Measurements from ENCODE around the gene TM2D3.
"Not testable (repeated sequence)": the region's sequence is repeated elsewhere in the genome, so short reads cannot be mapped to it uniquely, and the experiment has no call there.

The TM2D3 gene

DNA sequence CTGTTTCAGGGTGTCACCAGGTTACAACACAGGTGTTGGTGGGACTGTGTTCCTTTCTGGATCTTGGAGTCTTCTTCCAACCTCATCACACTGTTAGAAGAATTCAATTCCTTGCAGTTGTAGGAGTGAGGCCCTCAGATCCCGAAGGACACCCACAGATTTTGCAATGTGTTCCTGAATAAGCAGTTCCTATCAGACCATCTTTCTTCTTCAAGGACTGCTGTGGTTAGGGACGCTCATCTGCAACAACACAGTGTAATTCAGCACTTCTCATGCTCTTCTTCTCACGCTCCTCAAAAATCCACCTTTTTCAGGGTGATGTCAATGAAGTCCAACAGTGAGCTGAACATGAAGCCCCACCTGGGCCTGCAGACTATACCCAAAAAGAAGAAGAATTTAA lies 18.8 kb downstream of the TM2D3 start:
- no peak for DNase-seq (ENCODE audit: low read depth in 1 of 2, low spot score in 1 of 2)
- H3K4me3 ChIP-seq (replicated peaks; ENCODE audit: insufficient read depth, low read length), result no peak overlapping the region
- no peak for TF ChIP-seq GABPA (IDR thresholded peaks at IDR 0.05; ENCODE audit: low read depth)
- no peak for TF ChIP-seq POLR2AphosphoS5 (IDR thresholded peaks at IDR 0.05; ENCODE audit: low read depth)
- TF ChIP-seq, protein P1, sequence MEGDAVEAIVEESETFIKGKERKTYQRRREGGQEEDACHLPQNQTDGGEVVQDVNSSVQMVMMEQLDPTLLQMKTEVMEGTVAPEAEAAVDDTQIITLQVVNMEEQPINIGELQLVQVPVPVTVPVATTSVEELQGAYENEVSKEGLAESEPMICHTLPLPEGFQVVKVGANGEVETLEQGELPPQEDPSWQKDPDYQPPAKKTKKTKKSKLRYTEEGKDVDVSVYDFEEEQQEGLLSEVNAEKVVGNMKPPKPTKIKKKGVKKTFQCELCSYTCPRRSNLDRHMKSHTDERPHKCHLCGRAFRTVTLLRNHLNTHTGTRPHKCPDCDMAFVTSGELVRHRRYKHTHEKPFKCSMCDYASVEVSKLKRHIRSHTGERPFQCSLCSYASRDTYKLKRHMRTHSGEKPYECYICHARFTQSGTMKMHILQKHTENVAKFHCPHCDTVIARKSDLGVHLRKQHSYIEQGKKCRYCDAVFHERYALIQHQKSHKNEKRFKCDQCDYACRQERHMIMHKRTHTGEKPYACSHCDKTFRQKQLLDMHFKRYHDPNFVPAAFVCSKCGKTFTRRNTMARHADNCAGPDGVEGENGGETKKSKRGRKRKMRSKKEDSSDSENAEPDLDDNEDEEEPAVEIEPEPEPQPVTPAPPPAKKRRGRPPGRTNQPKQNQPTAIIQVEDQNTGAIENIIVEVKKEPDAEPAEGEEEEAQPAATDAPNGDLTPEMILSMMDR (IDR thresholded peaks at IDR 0.05; ENCODE audit: insufficient read depth, low read length), result no peak
- no peak for TF ChIP-seq SPI1 (IDR thresholded peaks at IDR 0.05; ENCODE audit: borderline replicate concordance, low read depth)
- TF ChIP-seq, protein P2, sequence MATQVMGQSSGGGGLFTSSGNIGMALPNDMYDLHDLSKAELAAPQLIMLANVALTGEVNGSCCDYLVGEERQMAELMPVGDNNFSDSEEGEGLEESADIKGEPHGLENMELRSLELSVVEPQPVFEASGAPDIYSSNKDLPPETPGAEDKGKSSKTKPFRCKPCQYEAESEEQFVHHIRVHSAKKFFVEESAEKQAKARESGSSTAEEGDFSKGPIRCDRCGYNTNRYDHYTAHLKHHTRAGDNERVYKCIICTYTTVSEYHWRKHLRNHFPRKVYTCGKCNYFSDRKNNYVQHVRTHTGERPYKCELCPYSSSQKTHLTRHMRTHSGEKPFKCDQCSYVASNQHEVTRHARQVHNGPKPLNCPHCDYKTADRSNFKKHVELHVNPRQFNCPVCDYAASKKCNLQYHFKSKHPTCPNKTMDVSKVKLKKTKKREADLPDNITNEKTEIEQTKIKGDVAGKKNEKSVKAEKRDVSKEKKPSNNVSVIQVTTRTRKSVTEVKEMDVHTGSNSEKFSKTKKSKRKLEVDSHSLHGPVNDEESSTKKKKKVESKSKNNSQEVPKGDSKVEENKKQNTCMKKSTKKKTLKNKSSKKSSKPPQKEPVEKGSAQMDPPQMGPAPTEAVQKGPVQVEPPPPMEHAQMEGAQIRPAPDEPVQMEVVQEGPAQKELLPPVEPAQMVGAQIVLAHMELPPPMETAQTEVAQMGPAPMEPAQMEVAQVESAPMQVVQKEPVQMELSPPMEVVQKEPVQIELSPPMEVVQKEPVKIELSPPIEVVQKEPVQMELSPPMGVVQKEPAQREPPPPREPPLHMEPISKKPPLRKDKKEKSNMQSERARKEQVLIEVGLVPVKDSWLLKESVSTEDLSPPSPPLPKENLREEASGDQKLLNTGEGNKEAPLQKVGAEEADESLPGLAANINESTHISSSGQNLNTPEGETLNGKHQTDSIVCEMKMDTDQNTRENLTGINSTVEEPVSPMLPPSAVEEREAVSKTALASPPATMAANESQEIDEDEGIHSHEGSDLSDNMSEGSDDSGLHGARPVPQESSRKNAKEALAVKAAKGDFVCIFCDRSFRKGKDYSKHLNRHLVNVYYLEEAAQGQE (IDR thresholded peaks at IDR 0.05; ENCODE audit: insufficient replicate concordance, low read depth), result no peak
- H3K27me3 ChIP-seq (ENCODE audit: insufficient read depth, poor library complexity, severe bottlenecking), result no peaks in the 10 kb centered on the region
- no peak overlapping the region for H3K27ac ChIP-seq (replicated peaks)

DNA sequence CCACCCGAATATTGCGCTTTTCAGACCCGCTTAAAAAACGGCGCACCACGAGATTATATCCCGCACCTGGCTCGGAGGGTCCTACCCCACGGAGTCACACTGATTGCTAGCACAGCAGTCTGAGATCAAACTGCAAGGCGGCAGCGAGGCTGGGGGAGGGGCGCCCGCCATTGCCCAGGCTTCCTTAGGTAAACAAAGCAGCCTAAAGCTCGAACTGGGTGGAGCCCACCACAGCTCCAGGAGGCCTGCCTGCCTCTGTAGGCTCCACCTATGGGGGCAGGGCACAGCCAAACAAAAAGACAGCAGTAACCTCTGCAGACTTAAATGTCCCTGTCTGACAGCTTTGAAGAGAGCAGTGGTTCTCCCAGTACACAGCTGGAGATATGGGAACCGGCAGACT lies 25.5 kb downstream of the TM2D3 start:
- H3K27me3 ChIP-seq (ENCODE audit: insufficient read depth, poor library complexity, severe bottlenecking); DNase-seq (ENCODE audit: low read depth in 1 of 2, low spot score in 1 of 2); H3K4me3 ChIP-seq (replicated peaks; ENCODE audit: insufficient read depth, low read length); H3K27ac ChIP-seq (replicated peaks): not testable (repeated sequence)

DNA sequence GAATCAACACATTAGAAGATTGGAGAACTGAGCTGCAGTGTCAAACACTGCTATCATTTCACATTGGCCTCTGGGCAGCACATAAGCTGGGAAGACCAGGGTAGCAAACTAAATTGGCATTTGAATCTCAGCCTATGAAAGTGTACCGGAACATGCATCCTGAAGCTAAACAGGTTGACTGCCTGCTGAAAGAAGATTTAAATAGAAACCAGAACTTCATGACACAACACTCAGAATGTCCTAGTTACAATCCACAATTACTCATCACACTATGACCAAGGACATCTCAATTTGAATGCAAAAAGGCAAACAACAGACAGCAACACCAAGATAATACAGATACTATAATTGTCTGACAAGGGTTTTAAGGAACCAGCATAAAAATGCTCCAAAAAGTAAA lies 26.2 kb downstream of the TM2D3 start:
- no peak for DNase-seq (ENCODE audit: low read depth in 1 of 2, low spot score in 1 of 2)

DNA sequence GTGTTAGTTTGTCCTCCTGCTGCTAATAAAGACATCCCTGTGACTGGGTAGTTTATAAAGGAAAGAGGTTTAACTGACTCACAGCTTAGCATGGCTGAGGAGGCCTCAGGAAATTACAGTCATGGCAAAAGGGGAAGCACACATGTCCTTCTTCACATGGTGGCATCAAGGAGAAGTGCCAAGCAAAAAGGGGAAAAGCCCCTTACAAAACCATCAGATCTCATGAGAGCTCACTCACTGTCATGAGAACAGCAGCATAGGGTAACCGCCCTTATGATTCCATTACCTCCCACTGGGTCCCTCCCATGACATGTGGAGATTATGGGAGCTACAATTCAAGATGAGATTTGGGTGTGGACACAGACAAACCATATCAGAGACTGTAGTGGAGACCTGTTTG lies 27.0 kb downstream of the TM2D3 start:
- TF ChIP-seq, protein P1 (IDR thresholded peaks at IDR 0.05; ENCODE audit: insufficient read depth, low read length), result no peak
- TF ChIP-seq POLR2AphosphoS5 (IDR thresholded peaks at IDR 0.05; ENCODE audit: low read depth) (0 out of 2 replicates have a peak, but pooled peaks have one; percentile 58), GABPA (IDR thresholded peaks at IDR 0.05; ENCODE audit: low read depth) (no peak), SPI1 (IDR thresholded peaks at IDR 0.05; ENCODE audit: borderline replicate concordance, low read depth) (peak; percentile 88)
- TF ChIP-seq, protein P2 (IDR thresholded peaks at IDR 0.05; ENCODE audit: insufficient replicate concordance, low read depth), result no peak
- H3K4me3 ChIP-seq (replicated peaks; ENCODE audit: insufficient read depth, low read length), result no peak overlapping the region
- peak in 1 of 2 experiments; percentile 85 for DNase-seq (ENCODE audit: low read depth in 1 of 2, low spot score in 1 of 2)

More for the DNA sequence above, 26.2 kb downstream of the TM2D3 start:
- H3K27ac ChIP-seq (replicated peaks), result peak overlapping the region; percentile 76
- no peaks in the 10 kb centered on the region for H3K27me3 ChIP-seq (ENCODE audit: insufficient read depth, poor library complexity, severe bottlenecking)
- TF ChIP-seq SPI1 (IDR thresholded peaks at IDR 0.05; ENCODE audit: borderline replicate concordance, low read depth) (no peak), GABPA (IDR thresholded peaks at IDR 0.05; ENCODE audit: low read depth) (no peak), POLR2AphosphoS5 (IDR thresholded peaks at IDR 0.05; ENCODE audit: low read depth) (no peak)
- TF ChIP-seq, protein P1 (IDR thresholded peaks at IDR 0.05; ENCODE audit: insufficient read depth, low read length), result no peak
- TF ChIP-seq, protein P2 (IDR thresholded peaks at IDR 0.05; ENCODE audit: insufficient replicate concordance, low read depth), result no peak
- no peak overlapping the region for H3K4me3 ChIP-seq (replicated peaks; ENCODE audit: insufficient read depth, low read length)

More for the DNA sequence above, 27.0 kb downstream of the TM2D3 start:
- Histone ChIP-seq H3K27ac (replicated peaks) (peak overlapping the region; percentile 76), H3K27me3 (ENCODE audit: insufficient read depth, poor library complexity, severe bottlenecking) (no peaks in the 10 kb centered on the region)

All from HL-60 (cell line).